Measurements from ENCODE around the gene TSPAN11. TPM values are rescaled to one million over a fixed set of nuclear protein-coding genes. Genes with fewer than 3 reads are reported as not detected.

TSPAN11 gene
- total RNA-seq, 4 donors from 2014 or later: 0.12 to 1.4 (median 1.2) TPM

DNA sequence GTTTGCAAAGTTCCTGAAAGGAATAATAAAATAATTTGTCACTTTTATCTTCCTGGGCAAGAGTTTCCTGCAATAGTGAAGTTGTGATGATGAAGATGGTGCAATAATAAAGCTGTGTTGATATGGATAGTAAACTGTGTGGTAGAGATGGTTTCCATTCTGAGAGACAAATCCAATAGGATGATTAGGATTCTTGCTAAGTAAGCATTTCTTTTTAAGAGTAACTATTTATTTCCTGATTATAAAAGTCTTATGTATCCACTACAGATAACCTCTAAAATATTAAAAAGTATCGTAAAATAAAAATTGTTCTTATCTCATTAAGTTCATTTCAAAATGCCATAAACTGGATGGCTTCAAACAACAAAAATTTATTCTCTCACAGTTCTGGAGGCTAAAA is 28.7 kb downstream of the TSPAN11 start:
- TF ChIP-seq, protein P1, sequence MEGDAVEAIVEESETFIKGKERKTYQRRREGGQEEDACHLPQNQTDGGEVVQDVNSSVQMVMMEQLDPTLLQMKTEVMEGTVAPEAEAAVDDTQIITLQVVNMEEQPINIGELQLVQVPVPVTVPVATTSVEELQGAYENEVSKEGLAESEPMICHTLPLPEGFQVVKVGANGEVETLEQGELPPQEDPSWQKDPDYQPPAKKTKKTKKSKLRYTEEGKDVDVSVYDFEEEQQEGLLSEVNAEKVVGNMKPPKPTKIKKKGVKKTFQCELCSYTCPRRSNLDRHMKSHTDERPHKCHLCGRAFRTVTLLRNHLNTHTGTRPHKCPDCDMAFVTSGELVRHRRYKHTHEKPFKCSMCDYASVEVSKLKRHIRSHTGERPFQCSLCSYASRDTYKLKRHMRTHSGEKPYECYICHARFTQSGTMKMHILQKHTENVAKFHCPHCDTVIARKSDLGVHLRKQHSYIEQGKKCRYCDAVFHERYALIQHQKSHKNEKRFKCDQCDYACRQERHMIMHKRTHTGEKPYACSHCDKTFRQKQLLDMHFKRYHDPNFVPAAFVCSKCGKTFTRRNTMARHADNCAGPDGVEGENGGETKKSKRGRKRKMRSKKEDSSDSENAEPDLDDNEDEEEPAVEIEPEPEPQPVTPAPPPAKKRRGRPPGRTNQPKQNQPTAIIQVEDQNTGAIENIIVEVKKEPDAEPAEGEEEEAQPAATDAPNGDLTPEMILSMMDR (IDR thresholded peaks at IDR 0.05): no peak
- ATAC-seq (ENCODE audit: low FRiP score) (no peak), DNase-seq (ENCODE audit: low spot score) (no peak)

DNA sequence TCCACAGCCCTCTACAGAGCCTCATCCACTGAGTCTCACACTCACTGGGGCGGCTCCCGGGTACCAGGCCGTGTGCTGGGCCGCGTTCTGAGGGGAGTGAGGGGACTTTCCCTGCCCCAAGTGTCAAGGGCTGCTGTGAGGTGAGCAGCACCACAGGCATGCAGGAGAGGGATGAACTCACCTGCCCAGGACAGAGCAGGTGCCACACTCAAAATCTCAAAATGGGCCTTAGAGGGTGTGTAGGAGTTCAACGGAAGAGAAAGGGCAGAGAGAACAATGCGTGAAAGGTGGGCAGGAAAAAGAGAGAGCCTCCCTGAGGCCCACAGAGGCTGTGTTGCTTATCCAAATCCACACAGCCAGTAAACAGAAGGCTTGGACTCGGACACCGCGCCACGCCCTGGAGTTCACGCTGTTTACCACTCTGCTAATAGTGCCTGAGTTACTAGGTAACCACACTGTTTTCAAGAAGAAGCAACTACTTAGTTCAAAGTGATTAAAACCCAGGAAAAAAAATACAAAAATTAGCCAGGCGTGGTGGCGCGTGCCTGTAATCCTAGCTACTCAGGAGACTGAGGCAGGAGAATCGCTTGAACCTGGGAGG is 32.7 kb downstream of the TSPAN11 start:
- TF ChIP-seq, protein P1 (IDR thresholded peaks at IDR 0.05): no peak
- ATAC-seq (ENCODE audit: low FRiP score) (no peak), DNase-seq (ENCODE audit: low spot score) (no peak)

DNA sequence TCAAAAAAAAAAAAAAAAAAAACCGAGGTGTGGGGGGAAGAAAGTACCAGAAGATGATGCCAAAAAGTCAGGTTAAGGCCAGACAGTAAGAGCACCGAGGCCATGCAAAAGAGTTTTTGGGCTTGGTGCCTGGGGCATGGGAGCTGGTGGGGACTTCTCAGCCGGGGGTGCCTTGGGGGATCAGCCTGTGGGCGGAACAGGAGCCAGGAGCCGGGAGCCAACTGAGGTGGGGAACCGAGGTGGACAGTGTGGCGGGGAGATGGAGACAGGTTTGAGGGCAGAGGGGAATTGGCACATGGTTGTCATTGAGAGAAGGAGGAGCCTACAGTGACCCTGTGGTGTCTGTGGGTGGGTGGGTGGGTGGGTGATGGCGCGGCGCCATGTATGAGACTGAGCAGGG is 33.2 kb downstream of the TSPAN11 start:
- DNase-seq (ENCODE audit: low spot score) (no peak), ATAC-seq (ENCODE audit: low FRiP score) (no peak)
- TF ChIP-seq, protein P1 (IDR thresholded peaks at IDR 0.05): no peak

DNA sequence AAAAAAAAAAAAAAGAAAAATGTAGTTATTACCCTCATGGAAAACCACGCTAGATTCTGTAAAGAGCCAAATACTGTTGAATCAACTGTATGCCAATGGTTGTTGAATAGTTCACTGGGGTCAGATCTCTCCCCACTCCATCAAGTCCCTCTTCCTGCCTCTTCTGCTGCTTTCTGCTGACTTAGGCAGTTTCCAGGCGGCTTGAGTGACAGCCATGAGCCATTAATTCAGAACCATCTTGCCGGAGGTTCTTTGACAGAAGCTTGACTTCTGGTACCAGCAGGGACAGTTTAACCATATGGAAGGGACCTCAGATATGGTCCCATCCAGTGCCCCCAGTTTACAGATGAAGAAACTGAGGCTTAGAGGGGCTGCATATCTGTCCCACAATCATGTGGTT is 34.5 kb downstream of the TSPAN11 start:
- TF ChIP-seq, protein P1 (IDR thresholded peaks at IDR 0.05): no peak
- ATAC-seq (ENCODE audit: low FRiP score): no peak
- DNase-seq (ENCODE audit: low spot score): no peak

DNA sequence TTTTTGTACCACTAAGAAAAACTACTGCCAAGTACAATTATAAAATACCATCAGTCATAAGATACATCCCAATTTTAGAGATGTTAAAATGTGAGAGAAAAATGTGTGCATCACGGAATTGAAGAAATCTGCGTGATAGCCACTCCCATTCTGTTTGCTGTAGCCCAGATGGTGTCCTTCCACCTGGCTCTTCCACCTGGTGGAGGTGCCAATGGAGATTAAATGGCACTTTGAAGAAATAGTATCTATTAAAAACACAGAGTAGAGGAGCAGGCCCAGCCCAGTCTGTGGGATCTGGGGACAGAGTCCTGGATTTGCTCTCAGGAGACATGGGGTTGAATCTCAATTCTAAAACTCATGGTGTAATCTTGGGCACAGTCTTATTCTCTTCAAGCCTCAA is 35.5 kb downstream of the TSPAN11 start:
- TF ChIP-seq, protein P1 (IDR thresholded peaks at IDR 0.05): no peak
- no peak for ATAC-seq (ENCODE audit: low FRiP score)
- no peak for DNase-seq (ENCODE audit: low spot score)

DNA sequence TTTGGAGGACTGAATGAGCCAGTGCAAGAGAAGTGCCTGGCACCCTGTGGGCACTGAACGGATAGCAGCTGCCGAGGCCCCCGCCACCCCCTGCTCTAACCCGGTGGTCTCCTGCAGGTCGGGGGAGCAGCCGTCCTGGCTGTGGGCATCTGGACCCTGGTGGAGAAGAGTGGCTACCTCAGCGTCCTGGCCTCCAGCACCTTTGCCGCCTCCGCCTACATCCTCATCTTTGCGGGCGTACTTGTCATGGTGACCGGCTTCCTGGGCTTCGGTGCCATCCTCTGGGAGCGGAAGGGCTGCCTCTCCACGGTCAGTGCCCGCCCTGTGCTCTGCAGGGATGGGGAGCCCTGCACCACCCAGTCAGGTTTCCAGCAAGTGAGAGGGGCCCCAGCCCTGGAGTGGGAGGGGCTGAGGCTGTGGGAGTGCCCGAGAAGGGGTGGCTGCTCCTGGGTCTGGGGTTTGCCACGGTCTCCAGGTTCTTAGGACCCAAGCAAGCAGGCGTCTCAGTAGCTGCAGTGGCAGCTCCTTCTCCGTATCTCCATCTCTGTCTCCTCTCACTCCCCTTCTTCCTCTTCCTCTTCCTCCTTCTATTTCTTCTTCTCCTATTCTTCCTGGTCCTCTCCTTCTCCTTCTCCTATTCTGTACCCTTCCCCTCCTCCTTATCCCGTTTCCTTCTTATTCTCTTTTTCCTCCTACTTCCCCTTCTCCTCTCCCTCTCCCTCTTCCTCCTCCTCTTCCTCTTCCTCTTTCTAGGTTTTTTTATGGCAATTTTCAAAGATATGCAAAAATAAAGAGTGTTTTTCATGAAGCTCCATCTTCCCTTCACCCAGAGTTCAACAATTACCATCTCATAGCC is 37.4 kb downstream of the TSPAN11 start:
- TF ChIP-seq, protein P1 (IDR thresholded peaks at IDR 0.05): no peak
- DNase-seq (ENCODE audit: low spot score): no peak
- ATAC-seq (ENCODE audit: low FRiP score): no peak
